Activated CD8-positive, alpha-beta T cell treated with anti-CD3 and anti-CD28 coated beads for 36 hours (primary cell): ENCODE measurements around the gene ZNF791. TPM values are rescaled to one million over a fixed set of nuclear protein-coding genes. Genes with fewer than 3 reads are reported as not detected.

Experiments used
- ATAC-seq: fragments of 200-7000 bp; cut with Tn5 transposase; one replicate; pipeline ENCODE4 v1.10.0; 2021; ENCODE audit warnings: mild to moderate bottlenecking, moderate library complexity
- CTCF ChIA-PET: fragments of 350-600 bp; sonication (Branson Sonifier 250); formaldehyde crosslinking; loops from one replicate; lab custom pipeline; 2021; ENCODE audit warnings: antibody characterized with exemption; lab: Charles Lee
- POLR2A ChIA-PET: fragments of 350-600 bp; sonication (Branson Sonifier 250); formaldehyde crosslinking; loops from one replicate; lab custom pipeline; 2021; ENCODE audit warnings: antibody characterized with exemption; lab: Charles Lee
- DNase-seq: peaks from one replicate; pipeline ENCODE4 v3.0.0-alpha.2; 2020
- H3K27ac Mint-ChIP-seq: one replicate; pipeline ENCODE4 v1.8.0; 2021; ENCODE audit warnings: mild to moderate bottlenecking, mixed read lengths
- H3K27me3 Mint-ChIP-seq: one replicate; pipeline ENCODE4 v1.8.0; 2021; ENCODE audit warnings: mixed read lengths
- H3K36me3 Mint-ChIP-seq: one replicate; pipeline ENCODE4 v1.8.0; 2021; ENCODE audit warnings: low read depth, mixed read lengths
- H3K4me1 Mint-ChIP-seq: one replicate; pipeline ENCODE4 v1.8.0; 2021; ENCODE audit warnings: low read depth, mixed read lengths
- H3K4me3 Mint-ChIP-seq: one replicate; pipeline ENCODE4 v1.8.0; 2021; ENCODE audit warnings: mild to moderate bottlenecking, moderate library complexity, mixed read lengths
- H3K9me3 Mint-ChIP-seq: one replicate; pipeline ENCODE4 v1.8.0; 2021; ENCODE audit warnings: mixed read lengths
- CTCF ChIP-seq: fragments of 200-600 bp; IDR thresholded peaks from one replicate; pipeline ENCODE4 v1.8.0; 2022; ENCODE audit warnings: antibody characterized with exemption, mild to moderate bottlenecking
- intact Hi-C: fragments of 100-400 bp; cut with micrococcal nuclease; formaldehyde crosslinking; loops from one replicate; pipeline ENCODE4 v1.10.0; 2022
- total RNA-seq, 2 experiments: library from RNA; stranded (reverse); gene quantifications; one replicate each; pipeline ENCODE4 v1.2.3, GENCODE V29; 2021

ZNF791 gene
- total RNA-seq, 2 experiments from 2014 or later = 15.1 to 16.7 TPM

GRCh38 chr19:12578641-12579040 lies 32.1 kb upstream of the ZNF791 start:
- Mint-ChIP-seq H3K27ac (no peak overlapping the region), H3K36me3 (peaks cover 49% of the 10 kb centered on the region), H3K27me3 (no peaks in the 10 kb centered on the region), H3K4me1 (peaks cover 7% of the 10 kb centered on the region), H3K9me3 (peaks cover 18% of the 10 kb centered on the region), H3K4me3 (no peak overlapping the region)
- ChIA-PET CTCF (no interaction called here), POLR2A (no interaction called here)
- no peak for TF ChIP-seq CTCF
- ATAC-seq = no peak
- intact Hi-C loops = no loop called here
- no peak for DNase-seq

- ChIA-PET POLR2A (no interaction called here), CTCF (no interaction called here)
- Mint-ChIP-seq H3K4me3 (no peak overlapping the region), H3K4me1 (no peaks in the 10 kb centered on the region), H3K27ac (no peak overlapping the region), H3K36me3 (peaks cover 49% of the 10 kb centered on the region), H3K9me3 (peaks cover 18% of the 10 kb centered on the region), H3K27me3 (no peaks in the 10 kb centered on the region)
- TF ChIP-seq CTCF = no peak
- intact Hi-C loops = no loop called here
- ATAC-seq (no peak), DNase-seq (no peak)
Measured at GRCh38 chr19:12580180-12580694, 30.5 kb upstream of the ZNF791 start.

GRCh38 chr19:12581100-12581499 lies 29.6 kb upstream of the ZNF791 start:
- Mint-ChIP-seq H3K36me3 (peaks cover 49% of the 10 kb centered on the region), H3K4me3 (no peak overlapping the region), H3K27me3 (no peaks in the 10 kb centered on the region), H3K27ac (no peak overlapping the region), H3K4me1 (peaks cover 2% of the 10 kb centered on the region), H3K9me3 (peaks cover 18% of the 10 kb centered on the region)
- CTCF ChIA-PET = no interaction called here
- intact Hi-C loops = no loop called here
- TF ChIP-seq CTCF = no peak
- ATAC-seq = no peak
- DNase-seq = no peak
- POLR2A ChIA-PET = interaction anchor here (0.7 kb wide), 1 partner anchor 330 kb away, joined by 3 read pairs; no protein-coding TSS in a partner anchor

- DNase-seq = no peak
- H3K9me3 Mint-ChIP-seq = no peaks in the 10 kb centered on the region
- H3K27ac Mint-ChIP-seq = no peak overlapping the region
- no peaks in the 10 kb centered on the region for H3K4me1 Mint-ChIP-seq
- no peak for ATAC-seq
- H3K36me3 Mint-ChIP-seq = peaks cover 10% of the 10 kb centered on the region
- CTCF ChIA-PET = no interaction called here
- no peak overlapping the region for H3K4me3 Mint-ChIP-seq
- no peaks in the 10 kb centered on the region for H3K27me3 Mint-ChIP-seq
- POLR2A ChIA-PET = no interaction called here
- intact Hi-C loops = no loop called here
- no peak for TF ChIP-seq CTCF
Measured at GRCh38 chr19:12596485-12596884, 14.2 kb upstream of the ZNF791 start.

GRCh38 chr19:12596927-12597548 lies 13.7 kb upstream of the ZNF791 start:
- Mint-ChIP-seq H3K27ac (no peak overlapping the region), H3K27me3 (no peaks in the 10 kb centered on the region), H3K4me1 (no peaks in the 10 kb centered on the region), H3K4me3 (no peak overlapping the region), H3K9me3 (no peaks in the 10 kb centered on the region), H3K36me3 (peaks cover 10% of the 10 kb centered on the region)
- ChIA-PET POLR2A (no interaction called here), CTCF (no interaction called here)
- intact Hi-C loops = no loop called here
- no peak for ATAC-seq
- TF ChIP-seq CTCF = no peak
- no peak for DNase-seq
